Measurements from ENCODE around the gene RAD18. TPM values are rescaled to one million over a fixed set of nuclear protein-coding genes. Genes with fewer than 3 reads are reported as not detected.

Gene RAD18
- total RNA-seq, 1 donor from 2014 or later = 8.8 TPM

DNA sequence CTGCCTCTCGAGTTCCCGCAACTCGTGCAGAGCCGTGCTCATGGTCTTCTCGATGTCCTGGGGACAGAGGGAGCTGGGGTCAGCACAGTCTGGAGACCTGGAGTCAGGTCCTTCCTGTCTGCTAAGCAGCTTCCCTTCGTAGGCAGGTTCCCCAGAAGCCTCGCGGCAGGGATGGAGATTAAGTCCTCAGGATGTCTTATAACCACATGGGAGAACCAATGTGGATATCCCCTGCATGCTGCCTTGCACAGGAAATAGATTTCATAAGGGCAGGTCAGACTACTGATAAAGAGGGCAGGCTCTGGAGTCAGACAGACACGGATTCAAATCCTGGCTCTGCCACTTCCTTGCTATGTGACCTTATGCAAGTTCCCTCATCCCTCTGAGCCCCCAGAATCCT, 22.6 kb upstream of the RAD18 start:
- DNase-seq (ENCODE audit: low spot score) = no peak

GRCh38 chr3:8985411-8985831, 22.1 kb upstream of the RAD18 start:
- DNase-seq (ENCODE audit: low spot score) = no peak

GRCh38 chr3:8984526-8984925, 21.3 kb upstream of the RAD18 start:
- no peak for DNase-seq (ENCODE audit: low spot score)

- no peak for DNase-seq (ENCODE audit: low spot score)
Measured at GRCh38 chr3:8984081-8984480, 20.8 kb upstream of the RAD18 start.

DNA sequence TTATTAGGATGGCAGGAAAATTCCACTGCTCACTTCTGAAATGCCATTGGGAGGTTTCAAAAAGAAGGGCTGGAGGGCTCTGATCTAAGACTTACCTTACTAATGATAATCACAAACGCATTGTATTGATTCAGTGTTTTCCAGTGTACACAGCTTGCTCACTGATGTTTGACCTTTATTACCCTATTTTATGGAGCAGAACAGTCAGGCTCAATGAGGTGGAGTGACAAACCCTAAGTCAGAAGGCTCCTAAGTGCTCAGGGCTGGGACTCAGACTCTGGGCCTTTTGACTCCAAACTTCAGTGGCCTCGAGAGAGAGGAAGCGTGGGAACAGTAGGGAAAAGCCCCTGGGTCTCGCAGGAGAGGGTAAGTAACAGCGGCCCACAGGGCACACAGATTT, 20.3 kb upstream of the RAD18 start:
- no peak for DNase-seq (ENCODE audit: low spot score)

- no peak for DNase-seq (ENCODE audit: low spot score)
Measured at GRCh38 chr3:8983026-8983425, 19.8 kb upstream of the RAD18 start.

DNA sequence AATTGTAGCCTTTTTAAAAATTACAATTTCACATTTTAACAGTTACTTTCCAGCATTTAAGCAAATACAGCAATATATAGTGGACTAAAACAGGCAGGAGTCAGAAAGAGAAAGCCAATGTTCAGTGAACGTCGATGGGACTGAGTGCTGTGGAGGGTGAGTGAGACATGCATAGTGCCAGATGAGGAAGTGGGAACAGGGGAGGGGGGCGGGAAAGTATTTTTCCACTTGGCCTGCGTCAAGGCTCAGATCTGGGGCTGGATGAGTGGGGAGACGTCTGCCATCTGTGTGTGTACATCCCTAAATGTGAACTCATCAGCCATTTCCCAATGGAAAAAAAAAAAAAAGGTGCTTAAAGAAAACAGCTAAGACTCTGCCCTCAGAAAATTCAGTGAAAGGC, 19.2 kb upstream of the RAD18 start:
- DNase-seq (ENCODE audit: low spot score) = no peak

DNA sequence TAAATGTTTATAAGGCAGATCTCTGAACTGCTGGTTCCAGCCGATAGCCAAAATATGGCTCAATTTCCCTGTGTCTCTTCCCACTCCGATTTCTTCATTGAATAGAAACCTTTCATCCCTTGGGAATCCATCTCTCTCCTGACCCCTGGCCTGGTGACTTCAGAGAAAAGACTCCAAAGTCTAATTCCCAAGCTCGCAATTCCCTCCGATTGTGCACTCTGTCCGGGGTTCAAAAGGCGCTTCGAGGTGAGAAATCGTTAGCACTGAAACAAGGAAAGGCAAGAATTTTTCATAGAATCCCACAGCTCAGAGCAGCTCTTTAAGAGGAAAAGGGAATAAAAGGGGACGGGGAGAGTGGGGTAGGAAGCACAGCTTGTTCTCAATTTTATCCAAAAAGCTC, 18.4 kb upstream of the RAD18 start:
- DNase-seq (ENCODE audit: low spot score) = no peak

DNA sequence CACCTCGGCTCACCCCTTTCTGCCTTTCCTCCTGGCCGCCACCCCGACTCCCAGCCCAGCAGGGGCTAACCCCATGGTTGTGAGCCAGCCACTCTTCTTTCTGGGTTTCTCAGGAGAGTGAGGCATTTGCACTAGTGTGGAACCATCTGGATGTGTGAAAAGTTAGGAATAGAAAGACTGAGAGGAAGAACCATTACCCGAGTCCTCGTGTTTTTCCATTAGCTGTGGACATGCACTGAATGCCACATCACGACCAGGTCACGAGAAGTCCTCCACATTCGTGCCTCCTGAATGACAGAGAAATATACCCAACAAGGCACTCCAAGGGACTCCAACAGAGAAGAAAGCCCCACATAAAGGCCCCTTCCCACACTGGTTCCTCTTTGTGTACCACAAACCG, 18.0 kb upstream of the RAD18 start:
- no peak for DNase-seq (ENCODE audit: low spot score)

GRCh38 chr3:8980756-8981257, 17.5 kb upstream of the RAD18 start:
- DNase-seq (ENCODE audit: low spot score) = no peak

DNA sequence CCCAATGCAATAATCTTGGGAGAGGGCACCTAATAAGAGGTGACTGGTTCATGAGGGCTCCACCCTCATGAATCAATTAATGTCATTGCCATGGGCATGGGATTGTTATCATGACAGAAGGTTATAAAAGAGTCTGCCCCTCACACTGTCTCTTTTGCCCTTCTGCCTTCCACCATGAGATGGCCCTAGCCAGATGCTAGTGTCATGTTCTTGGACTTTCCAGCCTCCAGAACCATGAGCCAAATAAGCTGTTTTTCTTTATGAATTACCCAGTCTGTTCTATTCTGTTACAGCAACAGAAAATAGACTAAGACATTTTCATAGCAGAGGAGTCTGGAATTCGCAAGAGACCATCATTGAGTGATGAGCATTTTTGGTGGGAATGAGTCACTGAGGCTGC, 16.0 kb upstream of the RAD18 start:
- no peak for DNase-seq (ENCODE audit: low spot score)

GRCh38 chr3:8978551-8978950, 15.3 kb upstream of the RAD18 start:
- DNase-seq (ENCODE audit: low spot score) = no peak

GRCh38 chr3:8976540-8977182, 13.4 kb upstream of the RAD18 start:
- no peak for DNase-seq (ENCODE audit: low spot score)

GRCh38 chr3:8975081-8976020, 12.1 kb upstream of the RAD18 start:
- no peak for DNase-seq (ENCODE audit: low spot score)

- no peak for DNase-seq (ENCODE audit: low spot score)
Measured at GRCh38 chr3:8974458-8974857, 11.2 kb upstream of the RAD18 start.

DNA sequence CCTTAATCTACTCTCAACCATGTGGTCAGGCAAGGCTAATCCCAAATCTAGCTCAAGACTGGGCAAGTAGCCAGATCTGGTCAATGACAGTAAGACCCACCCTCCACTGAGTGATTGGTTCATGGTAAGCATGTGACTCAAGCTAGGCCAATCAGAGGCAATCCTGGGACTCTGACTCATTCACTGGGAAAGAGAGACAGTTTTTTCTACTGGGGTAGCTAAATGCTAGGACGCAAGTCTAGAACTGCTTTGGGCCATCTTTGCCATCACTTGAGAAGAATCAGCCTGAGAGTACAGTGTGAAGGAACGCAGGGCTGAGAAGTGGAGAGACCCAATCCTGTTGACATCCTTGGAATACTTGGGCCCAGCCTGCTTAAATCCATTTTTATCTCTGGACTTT, 9.4 kb upstream of the RAD18 start:
- DNase-seq (ENCODE audit: low spot score) = no peak

DNA sequence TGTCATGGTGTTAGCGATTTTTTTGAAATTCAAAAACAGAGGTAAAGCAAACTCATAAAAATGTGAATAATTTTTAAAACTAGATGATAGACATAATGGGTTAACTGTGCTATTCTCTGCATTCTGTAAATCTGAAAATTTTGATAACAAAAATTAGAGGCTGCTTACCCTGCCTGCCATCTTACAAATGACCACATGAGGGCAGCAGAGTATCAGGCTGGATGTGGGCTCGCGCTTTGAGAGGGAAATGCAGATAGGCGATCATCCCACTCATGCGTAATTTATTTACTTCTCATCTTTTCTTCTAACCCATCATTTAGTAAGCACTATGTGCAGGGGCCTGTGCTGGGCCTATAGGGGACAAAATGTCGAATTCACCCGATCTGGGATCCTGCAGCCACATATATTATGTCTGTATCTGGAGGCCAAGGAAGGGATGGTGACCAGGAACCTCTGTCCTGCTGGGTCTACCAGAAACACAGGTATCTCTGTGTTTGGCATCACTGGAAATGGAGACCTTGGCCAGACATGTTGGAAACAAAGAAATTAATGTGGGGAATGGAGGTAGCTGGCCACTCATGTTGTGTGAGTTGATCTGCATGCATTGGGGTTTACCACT, 7.8 kb upstream of the RAD18 start:
- DNase-seq (ENCODE audit: low spot score) = peak; percentile 74

DNA sequence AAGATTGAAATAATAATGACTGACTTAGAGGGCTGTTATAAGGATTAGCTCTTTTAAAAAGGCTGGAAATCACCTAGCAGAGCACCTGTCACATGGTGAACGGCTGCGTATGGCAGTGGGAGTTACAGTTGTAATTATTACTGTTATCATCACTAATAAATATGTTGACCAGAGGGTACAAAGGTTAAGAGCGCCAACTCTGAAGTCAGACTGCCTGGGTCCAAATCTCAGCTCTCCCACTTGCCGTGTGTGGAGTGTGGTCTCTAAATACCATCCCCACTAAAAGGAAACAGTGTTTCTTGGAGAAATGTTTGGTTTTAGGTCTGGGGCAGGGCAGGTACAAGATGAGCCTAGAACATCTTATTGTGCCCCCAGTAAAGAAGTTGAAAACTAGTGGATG, 6.0 kb upstream of the RAD18 start:
- DNase-seq (ENCODE audit: low spot score) = no peak

GRCh38 chr3:8968375-8968882, 5.2 kb upstream of the RAD18 start:
- no peak for DNase-seq (ENCODE audit: low spot score)

DNA sequence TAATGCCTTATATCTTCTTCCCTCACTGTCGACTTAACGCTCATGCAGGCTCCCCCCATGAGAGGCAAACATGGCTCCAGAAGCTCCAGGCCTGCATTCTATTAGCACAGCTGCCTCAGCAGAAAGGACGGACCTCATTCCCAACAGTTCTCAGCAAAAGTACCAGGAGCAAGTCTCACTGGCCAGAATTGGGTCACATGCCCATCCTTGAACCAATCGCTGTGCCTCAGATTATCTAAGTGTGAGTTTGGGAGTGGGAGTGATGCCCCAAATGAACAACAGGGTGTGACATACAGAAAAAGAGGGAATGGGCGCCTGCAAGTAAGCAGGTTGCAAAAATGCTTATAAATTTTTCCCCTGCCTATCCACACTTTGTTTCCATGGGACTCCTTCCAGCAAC, 4.3 kb upstream of the RAD18 start:
- DNase-seq (ENCODE audit: low spot score) = no peak

DNA sequence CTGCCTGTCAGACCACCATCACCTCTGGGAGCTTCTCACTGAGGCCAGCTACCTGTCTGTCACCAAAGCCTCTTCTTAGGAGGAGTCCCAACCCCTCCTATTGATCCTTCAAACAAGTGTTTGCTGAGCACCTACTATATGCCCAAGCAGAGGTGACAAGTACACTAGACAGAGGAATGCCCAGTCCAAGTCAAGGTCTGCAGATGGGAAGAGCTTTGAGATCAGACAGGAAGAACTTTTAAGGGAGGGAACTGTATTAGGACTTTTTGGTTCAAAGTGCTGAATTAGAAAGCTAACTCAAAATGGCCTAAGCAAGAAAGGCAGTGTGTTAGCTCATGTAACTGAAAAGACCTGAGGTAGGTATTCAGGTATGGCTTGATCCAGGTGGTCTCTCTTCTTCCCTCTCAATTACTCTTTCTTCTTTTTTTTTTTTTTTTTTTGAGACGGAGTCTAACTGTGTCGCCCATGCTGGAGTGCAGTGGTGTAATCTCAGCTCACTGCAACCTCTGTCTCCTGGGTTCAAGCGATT, 3.6 kb upstream of the RAD18 start:
- no peak for DNase-seq (ENCODE audit: low spot score)

DNA sequence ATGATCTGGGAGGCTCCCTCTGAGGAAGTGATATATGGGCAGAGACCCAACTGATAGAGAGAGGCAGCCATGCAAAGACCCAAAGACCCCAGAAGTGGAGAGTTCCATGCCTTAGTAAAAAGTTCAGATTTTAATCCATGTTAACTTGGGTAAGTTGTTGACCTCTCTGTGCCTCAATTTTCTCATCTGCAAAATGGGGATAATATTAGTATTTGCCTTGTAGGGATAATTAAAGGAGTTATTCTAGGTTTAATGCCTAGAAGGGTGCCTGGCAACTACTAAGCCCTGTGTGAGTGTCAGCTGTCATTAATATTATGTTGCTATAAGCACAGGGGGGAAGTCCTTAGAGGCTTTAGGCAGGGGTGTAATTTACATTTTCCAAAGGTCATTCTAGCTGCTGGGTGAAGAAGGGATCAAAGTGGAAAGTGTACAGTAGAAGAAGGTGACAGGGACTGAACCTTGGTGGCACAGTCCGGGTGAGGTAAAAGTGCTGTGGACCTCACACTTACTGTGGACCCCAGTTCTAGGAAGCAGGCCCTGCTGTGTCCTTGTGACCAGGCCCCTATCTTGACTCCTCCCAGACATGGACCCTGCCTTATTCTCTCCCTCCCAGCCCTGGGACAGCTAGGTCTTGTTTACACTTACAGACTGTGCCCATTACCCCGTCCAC, 3.0 kb upstream of the RAD18 start:
- no peak for DNase-seq (ENCODE audit: low spot score)
